H7 (cell line): ENCODE measurements around the gene MAMDC2. TPM values are rescaled to one million over a fixed set of nuclear protein-coding genes. Genes with fewer than 3 reads are reported as not detected.

Source experiments
- DNase-seq: peaks from one replicate; pipeline ENCODE4 v3.0.0; 2012
- H3K27me3 ChIP-seq: 2 replicates; pipeline ENCODE4 v1.6.0; 2011; ENCODE audit warnings: mild to moderate bottlenecking, low read length; ENCODE audit not compliant: control insufficient read depth, insufficient read depth
- H3K36me3 ChIP-seq: replicated peaks from 2 replicates; pipeline ENCODE4 v1.5.1; 2011; ENCODE audit warnings: low read length; ENCODE audit not compliant: control insufficient read depth, insufficient read depth
- H3K4me3 ChIP-seq: 2 replicates; pipeline ENCODE4 v1.5.1; 2011; ENCODE audit warnings: low read depth, mild to moderate bottlenecking, control low read depth, low read length, moderate library complexity; ENCODE audit not compliant: insufficient read depth
- total RNA-seq: library from RNA; depleted of rRNA; stranded (reverse); fragments of >200 nt; shearing (Covaris generic); gene quantifications from 2 replicates; pipeline ENCODE4 v1.2.3, GENCODE V29; 2014

Gene MAMDC2
- total RNA-seq, 1 experiment from 2014 or later, result 5.4 TPM

GRCh38 chr9:70136632-70137031, 93.0 kb downstream of the MAMDC2 start:
- no peaks in the 10 kb centered on the region for H3K27me3 ChIP-seq
- H3K36me3 ChIP-seq, result no peaks in the 10 kb centered on the region; the same call in 1 of the 2 replicates
- H3K4me3 ChIP-seq, result no peak overlapping the region
- no peak for DNase-seq

DNA sequence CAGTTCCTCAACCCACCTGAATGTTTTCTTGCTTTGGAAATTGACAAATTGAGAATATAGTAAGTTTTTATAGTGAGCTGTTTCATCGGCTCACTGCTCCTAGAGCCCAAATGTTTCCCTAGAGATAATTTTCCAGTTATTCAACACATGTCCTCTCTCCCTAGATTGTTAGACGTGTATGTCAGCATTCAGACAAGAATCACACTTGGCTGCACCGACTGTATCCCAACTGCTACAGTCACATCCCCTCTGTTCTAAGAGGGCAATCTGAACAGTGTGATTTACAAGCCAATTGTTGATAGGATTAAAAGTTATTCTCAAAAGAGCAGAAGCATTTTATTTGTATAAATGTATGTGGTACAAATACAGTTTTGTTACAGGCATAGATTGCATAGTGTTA, 93.9 kb downstream of the MAMDC2 start:
- H3K36me3 ChIP-seq, result no peaks in the 10 kb centered on the region; the same call in 1 of the 2 replicates
- no peaks in the 10 kb centered on the region for H3K27me3 ChIP-seq
- no peak overlapping the region for H3K4me3 ChIP-seq
- DNase-seq, result no peak

DNA sequence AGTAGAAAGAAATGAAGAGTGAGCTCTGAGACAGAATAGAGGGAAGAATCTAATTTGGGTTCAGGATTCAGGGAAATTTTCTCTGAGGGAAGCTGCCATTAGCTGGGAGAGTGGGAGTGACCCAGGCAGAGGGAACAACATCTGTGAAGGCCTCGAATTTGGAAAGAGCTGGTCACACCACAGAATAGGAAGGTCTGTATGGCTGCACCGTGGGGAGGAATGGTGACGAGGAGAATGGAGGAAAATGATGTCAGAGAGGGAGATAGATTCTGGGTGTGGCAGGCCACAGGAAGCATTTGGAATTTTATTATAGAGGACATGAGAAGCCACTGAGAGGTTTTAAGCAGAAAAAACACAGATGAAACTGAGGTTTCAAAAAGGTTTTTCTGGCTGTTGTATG, 98.5 kb downstream of the MAMDC2 start:
- Histone ChIP-seq H3K36me3 (no peaks in the 10 kb centered on the region), H3K4me3 (no peak overlapping the region), H3K27me3 (no peaks in the 10 kb centered on the region)
- DNase-seq, result no peak

- Histone ChIP-seq H3K27me3 (no peaks in the 10 kb centered on the region), H3K4me3 (no peak overlapping the region), H3K36me3 (no peaks in the 10 kb centered on the region)
- no peak for DNase-seq
These were observed 99.9 kb downstream of the MAMDC2 start for GRCh38 chr9:70143394-70144130.

DNA sequence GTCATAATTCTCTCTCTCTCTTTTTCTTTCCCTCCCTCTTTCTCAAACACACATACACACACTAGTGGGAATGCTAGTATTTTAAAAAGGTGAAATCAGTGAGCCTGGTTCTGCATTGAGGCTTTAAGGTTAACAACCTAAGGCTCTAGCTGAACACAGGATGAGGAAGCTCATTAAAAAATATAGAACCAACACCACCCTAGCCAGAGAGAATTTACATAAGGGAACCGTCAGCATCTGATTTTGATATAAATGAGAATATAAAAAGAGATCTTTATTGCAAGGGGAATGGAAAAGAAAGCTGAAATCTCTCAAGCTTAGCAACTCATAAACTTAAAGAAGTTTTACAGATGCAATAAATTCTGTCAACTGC, 100.5 kb downstream of the MAMDC2 start:
- DNase-seq, result no peak
- H3K4me3 ChIP-seq, result no peak overlapping the region
- H3K36me3 ChIP-seq, result no peaks in the 10 kb centered on the region
- H3K27me3 ChIP-seq, result no peaks in the 10 kb centered on the region

- no peaks in the 10 kb centered on the region for H3K27me3 ChIP-seq
- no peak overlapping the region for H3K4me3 ChIP-seq
- no peaks in the 10 kb centered on the region for H3K36me3 ChIP-seq
- no peak for DNase-seq
These were observed 102.3 kb downstream of the MAMDC2 start for GRCh38 chr9:70145981-70146380.

DNA sequence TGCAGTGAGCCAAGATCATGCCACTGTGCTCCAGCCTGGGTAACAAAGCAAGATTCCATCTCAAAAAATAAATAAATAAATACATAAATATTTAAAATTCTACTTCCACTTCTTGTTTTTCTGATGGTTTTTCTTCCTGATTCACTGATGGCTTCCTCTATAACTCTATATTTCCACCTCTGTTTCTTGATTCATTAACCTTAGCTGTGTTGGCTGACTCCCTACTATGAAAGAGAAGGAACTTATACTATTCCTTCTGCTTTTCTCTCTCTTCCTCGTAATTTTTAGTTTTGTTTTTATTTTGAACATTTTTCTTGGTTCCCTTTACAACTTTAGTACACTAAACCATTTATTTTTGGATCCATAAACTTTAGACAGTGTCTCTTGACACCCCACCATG, 103.5 kb downstream of the MAMDC2 start:
- DNase-seq, result no peak
- no peaks in the 10 kb centered on the region for H3K27me3 ChIP-seq
- no peaks in the 10 kb centered on the region for H3K36me3 ChIP-seq
- H3K4me3 ChIP-seq, result no peak overlapping the region

DNA sequence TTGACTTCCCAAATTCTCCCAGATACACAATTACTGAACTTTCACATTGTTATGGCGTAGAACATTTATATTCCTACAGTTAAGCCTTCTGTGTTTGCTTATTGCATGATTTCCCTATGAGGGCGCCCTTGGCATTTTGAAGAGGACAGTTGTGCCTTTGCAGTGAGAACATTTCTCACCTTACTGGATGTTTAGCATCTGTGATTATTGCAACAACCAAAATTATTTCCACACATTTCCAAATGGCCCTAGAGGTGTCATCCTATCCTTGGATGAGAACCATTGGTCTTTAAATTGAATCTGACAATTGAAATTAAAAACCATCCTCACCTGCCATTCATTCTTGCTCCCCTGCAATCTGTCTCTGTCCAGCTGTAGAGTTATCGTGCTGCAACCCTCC, 104.0 kb downstream of the MAMDC2 start:
- Histone ChIP-seq H3K36me3 (no peaks in the 10 kb centered on the region), H3K27me3 (no peaks in the 10 kb centered on the region), H3K4me3 (no peak overlapping the region)
- no peak for DNase-seq

GRCh38 chr9:70152350-70152749, 108.7 kb downstream of the MAMDC2 start:
- no peak for DNase-seq
- Histone ChIP-seq H3K36me3 (no peaks in the 10 kb centered on the region), H3K4me3 (no peak overlapping the region), H3K27me3 (no peaks in the 10 kb centered on the region)

GRCh38 chr9:70156729-70157128, 113.1 kb downstream of the MAMDC2 start:
- Histone ChIP-seq H3K27me3 (no peaks in the 10 kb centered on the region), H3K4me3 (no peak overlapping the region), H3K36me3 (no peaks in the 10 kb centered on the region)
- DNase-seq, result no peak

DNA sequence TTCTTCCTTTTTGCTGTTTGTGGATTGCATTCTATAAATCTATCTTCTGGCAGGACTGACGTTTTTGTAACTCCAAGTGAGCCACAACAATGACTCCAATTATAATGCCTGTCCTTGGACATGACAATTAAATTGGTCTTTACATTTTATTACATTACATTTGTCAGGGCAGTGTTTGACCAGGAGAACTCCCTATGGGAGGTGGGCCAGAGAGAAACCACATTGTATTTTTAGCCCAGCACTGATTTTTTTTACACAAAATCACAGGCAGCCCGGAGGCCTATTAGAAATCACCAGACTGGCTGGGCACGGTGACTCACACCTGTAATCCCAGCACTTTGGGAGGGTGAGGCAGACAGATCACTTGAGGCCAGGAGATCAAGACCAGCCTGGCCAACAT, 116.0 kb downstream of the MAMDC2 start:
- no peak overlapping the region for H3K4me3 ChIP-seq
- H3K27me3 ChIP-seq, result no peaks in the 10 kb centered on the region
- H3K36me3 ChIP-seq, result no peaks in the 10 kb centered on the region
- DNase-seq, result no peak

- Histone ChIP-seq H3K36me3 (no peaks in the 10 kb centered on the region), H3K4me3 (no peak overlapping the region), H3K27me3 (no peaks in the 10 kb centered on the region)
- no peak for DNase-seq
These were observed 117.3 kb downstream of the MAMDC2 start for GRCh38 chr9:70160686-70161600.

DNA sequence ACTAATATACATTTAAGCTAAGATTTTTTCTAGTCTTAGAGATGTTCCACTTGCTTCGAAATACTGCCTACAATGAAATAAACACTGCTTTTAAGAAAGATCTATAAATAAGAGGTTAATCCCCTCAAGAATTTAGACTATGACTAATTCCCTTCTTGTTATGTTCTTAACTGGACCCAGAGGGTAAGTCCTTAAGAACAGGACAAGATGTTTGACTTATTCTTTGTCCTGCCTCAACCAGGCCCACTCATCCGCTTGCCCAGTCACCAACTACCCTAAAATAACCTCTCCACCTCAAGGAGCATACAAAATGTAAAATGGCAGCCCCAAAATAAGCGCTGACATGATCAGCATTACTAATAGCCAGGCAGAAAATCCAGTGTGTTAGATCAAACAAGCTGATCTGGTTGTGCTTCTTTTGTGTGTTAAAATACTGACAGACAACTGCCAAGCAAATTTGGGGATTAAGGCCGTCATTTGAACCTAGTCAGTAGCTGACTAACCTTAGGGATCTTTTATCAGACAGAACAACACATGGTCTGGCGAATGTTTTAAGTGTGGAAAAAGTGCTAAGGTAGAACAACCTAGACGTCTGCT, 121.5 kb downstream of the MAMDC2 start:
- Histone ChIP-seq H3K36me3 (no peaks in the 10 kb centered on the region), H3K27me3 (no peaks in the 10 kb centered on the region), H3K4me3 (no peak overlapping the region)
- no peak for DNase-seq

GRCh38 chr9:70168521-70168920, 124.9 kb downstream of the MAMDC2 start:
- no peaks in the 10 kb centered on the region for H3K36me3 ChIP-seq
- no peak for DNase-seq
- no peak overlapping the region for H3K4me3 ChIP-seq
- no peaks in the 10 kb centered on the region for H3K27me3 ChIP-seq

DNA sequence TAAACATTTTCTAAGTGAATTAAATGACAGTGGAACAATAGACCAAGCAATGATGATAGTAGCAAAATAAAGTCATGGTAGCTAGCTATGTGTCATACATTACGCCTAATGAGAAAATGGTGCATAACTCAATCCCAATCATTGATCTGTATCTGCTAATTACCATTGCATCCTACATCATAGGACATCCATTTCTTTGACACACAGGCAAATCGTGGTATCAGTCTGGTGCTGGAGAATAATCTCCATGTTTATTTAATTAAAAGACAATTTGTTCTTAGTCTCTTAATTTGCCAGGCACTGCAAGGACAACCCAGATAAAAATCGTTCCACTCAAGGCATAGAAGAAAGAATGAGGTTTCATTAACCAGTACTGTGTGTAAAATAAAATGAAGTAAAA, 125.6 kb downstream of the MAMDC2 start:
- Histone ChIP-seq H3K36me3 (no peaks in the 10 kb centered on the region), H3K27me3 (no peaks in the 10 kb centered on the region), H3K4me3 (no peak overlapping the region)
- no peak for DNase-seq
